Karpas-422 (cell line): ENCODE measurements around the gene CDK18. TPM values are rescaled to one million over a fixed set of nuclear protein-coding genes. Genes with fewer than 3 reads are reported as not detected.

Experiments
- DNase-seq: peaks from one replicate; pipeline ENCODE4 v3.0.0-alpha.2; 2015
- H2AFZ ChIP-seq: fragments of 200-600 bp; sonication (generic); 2 replicates; pipeline ENCODE4 v1.6.1; 2014; ENCODE audit warnings: antibody characterized with exemption, low read length, mixed read lengths
- H3K27ac ChIP-seq: fragments of 200-600 bp; sonication (generic); 2 replicates; pipeline ENCODE4 v1.5.1; 2014; ENCODE audit warnings: mild to moderate bottlenecking, low read length, moderate library complexity
- H3K27me3 ChIP-seq: fragments of 200-600 bp; sonication (generic); 2 replicates; pipeline ENCODE4 v1.6.1; 2014; ENCODE audit warnings: low read length, mixed read lengths
- H3K36me3 ChIP-seq: fragments of 200-600 bp; sonication (generic); 2 replicates; pipeline ENCODE4 v1.6.1; 2014; ENCODE audit warnings: low read length, mixed read lengths; ENCODE audit not compliant: insufficient read depth
- H3K4me1 ChIP-seq: fragments of 200-600 bp; sonication (generic); 2 replicates; pipeline ENCODE4 v1.6.1; 2014; ENCODE audit warnings: mild to moderate bottlenecking, low read length, mixed read lengths
- H3K4me2 ChIP-seq: fragments of 200-600 bp; sonication (generic); 2 replicates; pipeline ENCODE4 v1.6.1; 2014; ENCODE audit warnings: low read length, low read depth, mild to moderate bottlenecking; ENCODE audit not compliant: poor library complexity, severe bottlenecking
- H3K4me3 ChIP-seq: fragments of 200-600 bp; sonication (generic); 2 replicates; pipeline ENCODE4 v1.5.1; 2014; ENCODE audit warnings: mild to moderate bottlenecking, antibody characterized with exemption, low read length, mixed read lengths
- H3K79me2 ChIP-seq: fragments of 200-600 bp; sonication (generic); 2 replicates; pipeline ENCODE4 v1.6.1; 2014; ENCODE audit warnings: mild to moderate bottlenecking, low read length, mixed read lengths
- H3K9ac ChIP-seq: fragments of 200-600 bp; sonication (generic); 2 replicates; pipeline ENCODE4 v1.6.0; 2014; ENCODE audit warnings: low read length
- H3K9me2 ChIP-seq: fragments of 200-600 bp; sonication (generic), shearing (Covaris generic); replicated peaks from 2 replicates; pipeline ENCODE4 v1.6.0; 2014; ENCODE audit warnings: mild to moderate bottlenecking, low read length, moderate library complexity; ENCODE audit not compliant: insufficient read depth
- H3K9me3 ChIP-seq: fragments of 300-700, 200-600 bp; sonication (generic); 2 replicates; pipeline ENCODE4 v1.6.1; 2014; ENCODE audit warnings: low read length, mixed read lengths
- H4K20me1 ChIP-seq: fragments of 200-600 bp; sonication (generic); 2 replicates; pipeline ENCODE4 v1.6.1; 2014; ENCODE audit warnings: mild to moderate bottlenecking, antibody characterized with exemption, low read length, low read depth; ENCODE audit not compliant: insufficient read depth
- total RNA-seq: library from RNA; depleted of rRNA; stranded (reverse); fragments of >200 nt; shearing (Covaris generic); gene quantifications from 2 replicates; pipeline ENCODE4 v1.2.3, GENCODE V29; 2014; ENCODE audit warnings: low replicate concordance

Gene CDK18
- total RNA-seq, 1 experiment from 2014 or later: 0.45 TPM

GRCh38 chr1:205554026-205554811 lies 49.8 kb downstream of the CDK18 start:
- Histone ChIP-seq H3K27me3 (0 out of 2 replicates have a peak, but pooled peaks cover 2% of the 10 kb centered on the region), H3K36me3 (no peaks in the 10 kb centered on the region), H3K4me2 (no peak overlapping the region), H3K9me3 (peaks cover 15% of the 10 kb centered on the region), H2AFZ (no peak overlapping the region), H3K4me1 (no peaks in the 10 kb centered on the region), H3K4me3 (no peak overlapping the region), H3K27ac (no peak overlapping the region), H3K79me2 (no peaks in the 10 kb centered on the region), H3K9me2 (no peaks in the 10 kb centered on the region), H3K9ac (no peak overlapping the region), H4K20me1 (no peaks in the 10 kb centered on the region)
- no peak for DNase-seq

GRCh38 chr1:205561501-205562203 lies 57.2 kb downstream of the CDK18 start:
- Histone ChIP-seq H3K4me3 (no peak overlapping the region), H3K9ac (no peak overlapping the region), H3K27me3 (0 out of 2 replicates have a peak, but pooled peaks cover 2% of the 10 kb centered on the region), H4K20me1 (no peaks in the 10 kb centered on the region), H3K4me1 (no peaks in the 10 kb centered on the region), H3K36me3 (no peaks in the 10 kb centered on the region), H3K9me2 (no peaks in the 10 kb centered on the region), H3K9me3 (peaks cover 13% of the 10 kb centered on the region), H3K27ac (no peak overlapping the region), H3K4me2 (no peak overlapping the region), H2AFZ (no peak overlapping the region), H3K79me2 (no peaks in the 10 kb centered on the region)
- no peak for DNase-seq

GRCh38 chr1:205563927-205564441 lies 59.5 kb downstream of the CDK18 start:
- no peaks in the 10 kb centered on the region for H3K4me1 ChIP-seq
- no peak overlapping the region for H3K9ac ChIP-seq
- peaks cover 13% of the 10 kb centered on the region for H3K9me3 ChIP-seq
- no peak overlapping the region for H3K4me2 ChIP-seq
- H3K27me3 ChIP-seq: 0 out of 2 replicates have a peak, but pooled peaks cover 2% of the 10 kb centered on the region
- DNase-seq: no peak
- no peak overlapping the region for H3K4me3 ChIP-seq
- H4K20me1 ChIP-seq: no peaks in the 10 kb centered on the region
- no peak overlapping the region for H2AFZ ChIP-seq
- no peaks in the 10 kb centered on the region for H3K9me2 ChIP-seq
- no peak overlapping the region for H3K27ac ChIP-seq
- no peaks in the 10 kb centered on the region for H3K36me3 ChIP-seq
- H3K79me2 ChIP-seq: no peaks in the 10 kb centered on the region

- H3K27ac ChIP-seq: no peak overlapping the region
- H3K9ac ChIP-seq: no peak overlapping the region
- H3K4me3 ChIP-seq: no peak overlapping the region
- no peaks in the 10 kb centered on the region for H3K79me2 ChIP-seq
- H3K36me3 ChIP-seq: no peaks in the 10 kb centered on the region
- H3K4me2 ChIP-seq: no peak overlapping the region
- H2AFZ ChIP-seq: no peak overlapping the region
- 0 out of 2 replicates have a peak, but pooled peaks cover 2% of the 10 kb centered on the region for H3K27me3 ChIP-seq
- H4K20me1 ChIP-seq: no peaks in the 10 kb centered on the region
- H3K4me1 ChIP-seq: no peaks in the 10 kb centered on the region
- no peaks in the 10 kb centered on the region for H3K9me2 ChIP-seq
- peaks cover 13% of the 10 kb centered on the region for H3K9me3 ChIP-seq
- DNase-seq: no peak
These were observed 61.3 kb downstream of the CDK18 start for GRCh38 chr1:205565799-205566198.

- no peak overlapping the region for H3K27ac ChIP-seq
- H3K27me3 ChIP-seq: no peaks in the 10 kb centered on the region
- H3K9me3 ChIP-seq: no peaks in the 10 kb centered on the region
- H3K79me2 ChIP-seq: no peaks in the 10 kb centered on the region
- no peak overlapping the region for H2AFZ ChIP-seq
- no peak for DNase-seq
- H3K4me3 ChIP-seq: no peak overlapping the region
- H3K4me2 ChIP-seq: no peak overlapping the region
- H4K20me1 ChIP-seq: no peaks in the 10 kb centered on the region
- H3K4me1 ChIP-seq: no peaks in the 10 kb centered on the region
- H3K9me2 ChIP-seq: no peaks in the 10 kb centered on the region
- H3K36me3 ChIP-seq: no peaks in the 10 kb centered on the region
- H3K9ac ChIP-seq: no peak overlapping the region
These were observed 63.2 kb downstream of the CDK18 start for GRCh38 chr1:205567716-205568115.

GRCh38 chr1:205568135-205568468 lies 63.6 kb downstream of the CDK18 start:
- Histone ChIP-seq H3K4me1 (no peaks in the 10 kb centered on the region), H3K9me3 (no peaks in the 10 kb centered on the region), H3K27me3 (no peaks in the 10 kb centered on the region), H3K9me2 (no peaks in the 10 kb centered on the region), H3K27ac (no peak overlapping the region), H3K79me2 (no peaks in the 10 kb centered on the region), H3K4me3 (no peak overlapping the region), H3K9ac (no peak overlapping the region), H4K20me1 (no peaks in the 10 kb centered on the region), H2AFZ (no peak overlapping the region), H3K36me3 (no peaks in the 10 kb centered on the region), H3K4me2 (no peak overlapping the region)
- DNase-seq: no peak

- Histone ChIP-seq H3K4me1 (no peaks in the 10 kb centered on the region), H3K9me3 (no peaks in the 10 kb centered on the region), H3K36me3 (no peaks in the 10 kb centered on the region), H3K4me2 (no peak overlapping the region), H3K79me2 (no peaks in the 10 kb centered on the region), H3K27ac (no peak overlapping the region), H2AFZ (no peak overlapping the region), H3K9ac (no peak overlapping the region), H3K9me2 (no peaks in the 10 kb centered on the region), H4K20me1 (no peaks in the 10 kb centered on the region), H3K27me3 (no peaks in the 10 kb centered on the region), H3K4me3 (no peak overlapping the region)
- DNase-seq: no peak
These were observed 64.2 kb downstream of the CDK18 start for GRCh38 chr1:205568469-205569361.
